HTR-8/SVneo (cell line): ENCODE results near the gene KRTAP4-2.
"Not testable (repeated sequence)": the region's sequence is repeated elsewhere in the genome, so short reads cannot be mapped to it uniquely, and the experiment has no call there.

Experiments used
- DNase-seq: peaks from one replicate; pipeline ENCODE4 v3.0.0; 2011; ENCODE audit warnings: low spot score, mixed read lengths; ENCODE audit not compliant: insufficient read length
- FAIRE-seq: peaks from 2 replicates; lab custom pipeline; 2011; peaks lifted over from hg19 to GRCh38; lab: Jason Lieb, UNC

The KRTAP4-2 gene

DNA sequence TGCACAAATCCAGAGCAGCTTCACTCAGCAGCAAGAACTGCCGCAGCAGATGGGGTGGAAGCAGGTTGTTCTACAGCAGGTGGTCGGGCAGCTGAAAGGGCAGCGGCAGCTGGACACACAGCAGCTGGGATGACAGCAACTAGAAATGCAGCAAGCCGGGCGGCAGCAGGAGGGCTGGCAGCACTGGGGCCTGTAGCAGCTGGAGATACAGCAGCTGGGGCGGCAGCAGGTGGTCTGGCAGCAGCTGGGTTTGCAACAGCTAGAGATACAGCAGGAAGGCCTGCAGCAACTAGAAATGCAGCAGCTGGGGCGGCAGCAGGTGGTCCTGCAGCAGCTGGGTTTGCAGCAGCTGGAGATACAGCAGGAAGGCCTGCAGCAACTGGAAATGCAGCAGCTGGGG lies 10.5 kb downstream of the KRTAP4-2 start:
- FAIRE-seq: no peak
- no peak for DNase-seq

DNA sequence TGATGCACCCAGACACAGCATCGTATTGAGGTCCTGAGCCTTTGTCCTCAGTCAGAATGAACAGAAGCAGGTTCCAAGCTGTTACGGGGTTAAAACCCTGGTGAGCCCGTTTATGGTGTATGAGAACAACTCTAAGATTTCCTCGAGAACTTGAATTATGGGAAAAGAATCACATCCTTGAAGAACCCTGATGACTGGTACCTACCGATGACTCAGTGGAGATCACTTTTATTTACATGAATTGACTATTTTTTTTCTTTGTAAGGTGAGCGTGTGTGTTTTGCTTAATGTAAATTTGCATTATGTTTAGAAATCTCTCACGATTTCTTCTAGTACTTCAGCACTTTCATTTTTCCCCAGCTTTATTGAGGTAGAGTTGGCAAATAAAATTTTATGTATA lies 14.2 kb downstream of the KRTAP4-2 start:
- no peak for DNase-seq
- FAIRE-seq: no peak

DNA sequence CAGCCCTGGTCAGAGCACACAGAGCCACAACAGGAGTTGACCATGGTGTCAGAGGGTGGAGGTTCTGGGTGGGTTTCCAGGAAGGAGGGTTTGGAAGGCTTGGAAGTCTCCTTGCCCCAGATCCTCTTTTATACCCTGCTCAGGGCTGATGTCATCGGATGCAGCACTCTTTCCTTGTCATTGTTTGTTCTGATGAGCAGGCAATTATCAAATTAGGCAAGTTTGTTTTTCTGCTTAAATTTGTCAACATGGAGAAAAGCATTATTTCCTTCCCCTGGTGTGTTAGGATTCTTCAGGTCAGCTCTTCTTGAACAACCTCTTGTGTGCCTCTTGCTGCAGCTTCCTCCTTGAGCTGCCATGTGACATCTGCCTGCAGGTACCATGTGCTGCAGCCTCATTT lies 17.4 kb downstream of the KRTAP4-2 start, which contains the start of gene KRTAP4-4:
KRTAP4-4 (minus strand) TSS at position 101 of the 400 bp plus-strand sequence; CDS start at position 44, 57 bp downstream.
- no peak for FAIRE-seq
- DNase-seq: no peak

DNA sequence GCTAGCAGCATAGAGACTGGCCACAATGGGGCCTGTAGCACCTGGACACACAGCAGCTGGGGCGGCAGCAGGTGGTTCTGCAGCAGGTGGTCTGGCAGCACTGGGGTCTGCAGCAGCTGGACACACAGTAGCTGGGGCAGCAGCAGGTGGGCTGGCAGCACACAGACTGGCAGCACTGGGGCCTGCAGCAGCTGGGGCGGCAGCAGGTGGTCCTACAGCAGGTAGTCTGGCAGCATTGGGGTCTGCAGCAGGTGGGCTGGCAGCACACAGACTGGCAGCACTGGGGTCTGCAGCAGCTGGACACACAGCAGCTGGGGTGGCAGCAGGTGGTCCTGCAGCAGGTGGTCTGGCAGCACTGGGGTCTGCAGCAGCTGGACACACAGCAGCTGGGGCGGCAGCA lies 17.8 kb downstream of the KRTAP4-2 start:
- FAIRE-seq, DNase-seq: not testable (repeated sequence)

DNA sequence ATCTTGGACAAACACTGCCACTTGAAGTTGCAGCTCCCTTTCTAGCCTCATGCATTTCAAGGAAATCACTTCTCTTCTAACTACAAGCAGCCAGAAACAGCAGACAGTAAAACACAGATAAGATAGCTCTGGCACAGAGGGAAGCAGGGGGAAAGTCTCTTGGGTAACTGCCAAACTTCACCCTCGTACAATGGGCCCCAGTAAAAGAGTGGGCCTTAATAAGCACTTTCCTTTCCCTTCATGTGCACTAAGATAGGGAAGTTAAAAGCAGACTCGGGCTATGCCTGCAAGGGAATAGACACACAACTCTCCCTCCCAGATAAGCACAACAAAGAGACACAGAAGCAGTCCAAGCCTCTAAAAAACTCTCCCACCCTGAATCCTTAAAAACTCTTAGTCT lies 24.2 kb downstream of the KRTAP4-2 start:
- FAIRE-seq: peak; percentile 82

DNA sequence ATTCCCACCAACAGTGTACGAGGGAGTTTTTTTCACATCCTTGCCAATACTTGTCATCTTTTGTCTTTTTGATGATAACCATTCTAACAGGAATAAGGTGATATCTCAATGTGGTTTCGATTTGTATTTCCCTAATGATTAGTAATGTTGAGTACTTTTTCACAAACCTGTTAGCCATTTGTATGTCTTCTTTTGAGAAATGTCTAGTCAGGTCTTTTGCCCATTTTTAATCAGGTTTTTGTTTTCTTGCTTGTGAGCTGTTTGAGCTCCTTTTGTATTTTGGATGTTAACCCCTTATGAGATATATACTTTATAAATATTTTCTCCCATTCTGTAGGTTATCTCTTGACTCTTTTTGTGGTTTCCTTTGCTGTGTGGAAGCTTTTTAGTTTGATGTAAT lies 26.5 kb downstream of the KRTAP4-2 start:
- FAIRE-seq: no peak
- DNase-seq: no peak

More for the DNA sequence above, 24.2 kb downstream of the KRTAP4-2 start:
- DNase-seq: no peak

DNA sequence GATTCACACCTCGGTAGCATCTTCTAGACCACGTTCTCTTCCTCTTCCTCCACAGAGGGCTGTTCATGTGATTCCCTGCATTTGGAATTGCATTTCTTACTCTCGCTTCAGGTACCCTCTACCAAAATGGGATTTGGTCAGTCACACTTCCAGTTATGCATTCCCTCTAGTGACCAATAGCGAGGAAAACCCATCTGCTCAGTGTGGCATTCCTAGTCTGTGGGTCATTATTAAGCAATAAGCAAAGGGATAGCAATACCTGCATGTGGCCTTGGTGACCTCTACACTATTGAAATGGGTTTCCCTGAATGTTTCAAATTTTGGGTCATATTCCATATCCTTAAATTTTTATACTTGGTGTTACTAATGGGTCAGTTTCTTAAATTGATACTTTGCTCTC lies 28.0 kb downstream of the KRTAP4-2 start:
- no peak for DNase-seq
- FAIRE-seq: peak; percentile 66

DNA sequence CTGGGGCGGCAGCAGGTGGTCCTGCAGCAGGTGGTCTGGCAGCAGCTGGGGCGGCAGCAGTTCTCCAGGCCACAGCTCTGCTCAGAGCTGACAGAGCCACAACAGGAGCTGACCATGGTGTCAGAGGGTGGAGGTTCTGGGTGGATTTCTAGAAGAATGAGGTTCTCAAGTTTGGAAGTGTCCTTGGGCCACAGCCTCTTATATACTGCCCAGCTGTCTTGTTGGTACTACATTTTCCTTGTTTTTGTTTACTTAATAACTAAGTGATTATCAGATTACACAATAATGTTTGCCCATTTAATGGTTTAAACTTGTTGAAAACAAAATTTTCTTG lies 28.4 kb downstream of the KRTAP4-2 start, which contains the start of gene KRTAP4-5:
KRTAP4-5 (minus strand) TSS at position 174 of the 334 bp plus-strand sequence; CDS start at position 116, 58 bp downstream.
- peak; percentile 13 for FAIRE-seq
- DNase-seq: no peak

DNA sequence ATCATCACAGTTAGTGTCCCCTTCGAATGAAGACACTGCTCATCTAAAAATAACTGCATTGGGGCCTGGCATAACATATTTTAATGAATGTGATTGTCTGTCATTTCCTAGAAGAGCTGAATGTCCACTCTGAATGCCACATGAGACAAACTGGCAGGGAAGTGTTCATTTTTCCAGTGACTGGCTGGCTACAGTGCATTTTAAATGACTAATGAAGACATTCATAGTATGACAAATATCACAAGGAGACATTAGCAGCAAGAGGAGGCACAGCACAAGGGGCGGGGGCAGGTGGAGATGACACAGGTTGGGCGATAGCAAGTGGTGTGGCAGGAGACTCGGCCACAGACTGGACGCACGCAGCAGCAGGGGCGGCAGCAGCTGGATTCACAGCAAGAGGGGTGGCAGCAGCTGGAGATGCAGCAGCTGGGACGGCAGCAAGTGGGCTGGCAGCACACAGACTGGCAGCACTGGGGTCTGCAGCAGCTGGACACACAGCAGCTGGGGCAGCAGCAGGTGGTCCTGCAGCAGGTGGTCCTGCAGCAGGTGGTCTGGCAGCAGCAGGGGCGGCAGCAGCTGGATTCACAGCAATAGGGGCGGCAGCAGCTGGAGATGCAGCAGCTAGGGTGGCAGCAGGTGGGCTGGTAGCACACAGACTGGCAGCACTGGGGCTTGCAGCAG lies 28.9 kb downstream of the KRTAP4-2 start:
- FAIRE-seq: peak; percentile 92
- not testable (repeated sequence) for DNase-seq

DNA sequence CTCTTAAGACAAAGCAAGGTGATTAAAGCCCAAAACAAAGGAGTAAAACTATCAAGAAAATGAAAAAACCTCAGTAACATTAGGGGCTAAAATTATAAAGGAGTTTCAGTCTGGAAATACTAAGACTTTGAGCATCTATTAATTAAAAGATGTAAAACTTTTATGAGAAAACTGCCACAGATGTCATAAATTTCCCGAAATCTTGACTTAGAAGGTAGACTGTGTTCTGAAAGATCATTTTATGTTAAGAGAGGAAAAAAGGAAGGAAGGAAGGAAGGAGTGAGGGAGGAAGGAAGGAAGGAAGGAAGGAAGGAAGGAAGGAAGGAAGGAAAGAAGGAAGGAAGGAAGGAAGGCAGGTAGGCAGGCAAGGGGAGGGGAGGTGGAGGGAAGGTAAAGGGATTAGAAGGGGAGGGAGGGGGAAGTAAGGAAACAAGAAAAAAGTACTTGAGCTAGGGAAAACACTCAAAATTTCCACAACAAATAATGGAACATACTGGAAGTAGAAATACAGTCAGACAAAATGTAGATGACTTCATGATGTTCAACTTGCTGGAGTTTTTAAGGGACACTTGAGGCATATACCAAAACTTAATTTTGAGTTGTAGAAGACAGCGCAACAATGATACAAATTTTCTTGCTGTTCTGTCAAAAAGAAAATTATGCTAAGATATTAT lies 30.4 kb downstream of the KRTAP4-2 start:
- no peak for FAIRE-seq
- no peak for DNase-seq

DNA sequence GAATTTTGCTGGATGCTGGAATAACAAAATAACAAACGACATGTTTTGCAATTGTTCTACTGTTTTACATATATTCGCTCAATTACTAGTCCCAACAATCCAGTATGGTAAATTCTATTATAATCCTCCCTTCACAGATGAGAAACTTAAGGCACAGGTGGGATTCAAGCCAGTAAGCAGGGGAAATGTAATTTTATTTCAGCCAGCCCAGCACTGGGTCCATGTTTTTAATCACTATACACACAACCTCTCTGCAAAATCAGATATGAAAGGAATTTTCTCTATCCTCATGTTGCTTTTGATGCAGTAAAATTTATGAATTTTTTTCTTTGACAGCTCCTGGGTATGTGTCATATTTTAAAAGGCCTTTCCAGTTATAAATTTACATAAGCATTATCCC lies 32.8 kb downstream of the KRTAP4-2 start:
- DNase-seq (no peak), FAIRE-seq (no peak)

DNA sequence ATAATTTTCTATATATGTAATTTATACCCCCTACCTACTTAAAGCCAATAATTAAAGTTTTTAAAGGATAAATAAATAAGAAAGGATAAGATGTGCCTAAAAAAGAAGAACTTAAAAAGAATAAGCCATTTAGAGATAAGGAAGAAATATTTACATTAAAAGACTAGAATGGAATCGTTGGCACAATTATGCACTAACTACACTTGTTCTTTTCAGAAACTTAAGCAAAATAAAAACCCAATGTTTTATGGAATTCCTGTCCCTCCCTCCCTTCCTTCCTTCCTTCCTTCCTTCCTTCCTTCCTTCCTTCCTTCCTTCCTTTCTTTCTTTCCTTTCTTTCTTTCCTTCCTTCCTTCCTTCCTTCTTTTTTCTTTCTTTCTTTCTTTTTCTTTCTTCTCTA lies 33.2 kb downstream of the KRTAP4-2 start:
- DNase-seq (no peak), FAIRE-seq (no peak)

DNA sequence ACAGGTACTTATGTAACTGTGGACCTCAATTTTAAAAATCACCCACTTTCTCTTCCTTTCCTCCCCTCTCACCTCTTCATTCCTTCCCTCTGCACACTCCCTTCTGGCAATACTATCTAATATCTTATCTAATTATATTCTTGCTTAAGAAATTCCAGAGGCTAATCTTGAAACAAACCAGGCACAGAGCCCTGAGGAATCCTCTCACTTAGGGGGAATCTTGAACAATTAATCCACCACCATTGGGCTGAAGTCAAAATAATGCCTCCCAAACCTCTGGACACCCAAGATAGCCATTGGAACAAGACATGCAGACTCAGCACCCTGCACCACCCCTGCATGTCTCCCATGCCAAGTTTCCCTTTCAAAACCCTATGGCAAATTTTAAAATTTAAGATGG lies 36.7 kb downstream of the KRTAP4-2 start:
- no peak for DNase-seq
- no peak for FAIRE-seq

DNA sequence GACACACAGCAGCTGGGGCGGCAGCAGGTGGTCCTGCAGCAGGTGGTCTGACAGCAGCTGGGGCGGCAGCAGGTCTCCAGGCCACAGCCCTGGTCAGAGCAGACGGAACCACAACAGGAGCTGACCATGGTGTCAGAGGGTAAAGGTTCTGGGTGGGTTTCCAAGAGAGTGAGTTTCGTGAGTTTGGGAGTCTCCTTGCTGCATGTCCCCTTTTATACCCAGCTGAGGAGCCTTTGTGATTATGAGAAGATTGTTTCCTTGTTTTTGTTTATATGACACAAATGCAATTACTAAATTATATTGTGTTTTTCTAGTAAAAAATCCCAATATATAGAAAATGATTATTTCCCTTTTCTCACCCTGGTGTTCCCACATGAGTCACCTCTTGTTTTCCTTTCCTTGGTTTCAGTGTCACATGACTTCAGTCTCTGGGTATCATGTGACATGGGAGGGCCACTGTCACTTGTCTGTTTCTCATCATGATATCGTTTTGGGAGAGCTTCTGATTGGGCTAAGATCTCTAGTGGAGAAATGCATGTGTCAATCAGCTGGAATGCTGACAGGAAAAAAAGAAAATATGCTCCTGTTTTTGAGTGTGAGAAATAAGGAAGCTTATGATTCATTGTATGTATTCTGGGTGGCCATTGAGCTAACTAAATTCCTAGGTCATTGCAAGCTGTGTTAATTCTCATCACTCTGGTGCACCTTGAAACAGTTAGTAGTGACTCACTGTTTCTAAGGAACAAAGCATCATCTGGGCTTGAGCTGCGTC lies 37.5 kb downstream of the KRTAP4-2 start, which contains the start of gene KRTAP4-6:
KRTAP4-6 (minus strand) TSS at position 185 of the 772 bp plus-strand sequence; CDS start at position 128, 57 bp downstream.
- DNase-seq (peak; percentile 18), FAIRE-seq (peak; percentile 38)

DNA sequence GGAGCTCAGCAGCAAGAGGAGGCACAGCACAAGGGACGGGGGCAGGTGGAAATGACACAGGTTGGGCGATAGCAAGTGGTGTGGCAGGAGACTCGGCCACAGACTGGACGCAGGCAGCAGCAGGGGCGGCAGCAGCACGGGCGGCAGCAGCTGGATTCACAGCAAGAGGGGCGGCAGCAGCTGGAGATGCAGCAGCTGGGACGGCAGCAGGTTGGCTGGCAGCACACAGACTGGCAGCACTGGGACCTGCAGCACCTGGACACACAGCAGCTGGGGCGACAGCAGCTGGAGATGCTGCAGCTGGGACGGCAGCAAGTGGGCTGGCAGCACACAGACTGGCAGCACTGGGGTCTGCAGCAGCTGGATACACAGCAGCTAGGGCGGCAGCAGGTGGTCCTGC lies 38.2 kb downstream of the KRTAP4-2 start:
- peak; percentile 92 for FAIRE-seq
- DNase-seq: not testable (repeated sequence)

DNA sequence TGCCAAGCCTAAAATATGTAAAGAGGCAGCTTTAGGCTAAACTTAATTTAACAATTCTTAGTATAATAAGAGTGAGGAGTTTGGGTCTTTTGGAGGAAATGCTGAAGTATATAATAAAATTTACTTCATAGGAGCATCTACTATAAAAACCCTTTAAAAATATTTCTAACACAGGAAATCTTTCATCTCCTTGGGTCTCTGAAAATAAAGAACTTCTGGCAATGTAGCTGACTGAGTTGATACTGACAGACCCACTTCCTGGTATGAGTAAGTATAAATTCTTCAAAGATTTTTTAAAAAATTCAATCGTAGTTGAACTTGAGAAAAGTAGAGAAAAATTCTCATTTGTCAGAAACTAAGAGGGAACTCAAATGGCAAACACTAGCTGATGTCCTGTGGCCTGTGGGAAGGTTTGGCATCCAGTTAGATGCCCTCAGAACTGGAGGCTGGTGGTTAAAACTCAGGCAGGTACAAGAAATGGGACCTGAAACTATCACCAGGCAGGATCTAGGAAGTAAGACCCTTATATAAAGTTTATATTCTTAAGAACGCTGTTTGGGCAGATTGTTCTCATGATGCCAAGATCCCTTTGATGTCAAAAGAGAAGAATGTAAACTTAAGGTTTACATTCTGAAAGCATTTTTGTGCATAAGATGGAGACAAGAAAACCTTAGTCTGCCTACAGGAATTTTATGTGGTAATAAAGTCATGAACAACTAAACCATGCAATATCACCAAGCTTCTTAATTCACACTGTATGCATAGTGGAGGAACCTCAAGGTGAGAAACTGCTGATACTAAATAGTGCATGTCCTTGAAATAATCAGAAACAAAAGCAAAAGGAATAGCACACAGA lies 43.9 kb downstream of the KRTAP4-2 start:
- DNase-seq (no peak), FAIRE-seq (no peak)

DNA sequence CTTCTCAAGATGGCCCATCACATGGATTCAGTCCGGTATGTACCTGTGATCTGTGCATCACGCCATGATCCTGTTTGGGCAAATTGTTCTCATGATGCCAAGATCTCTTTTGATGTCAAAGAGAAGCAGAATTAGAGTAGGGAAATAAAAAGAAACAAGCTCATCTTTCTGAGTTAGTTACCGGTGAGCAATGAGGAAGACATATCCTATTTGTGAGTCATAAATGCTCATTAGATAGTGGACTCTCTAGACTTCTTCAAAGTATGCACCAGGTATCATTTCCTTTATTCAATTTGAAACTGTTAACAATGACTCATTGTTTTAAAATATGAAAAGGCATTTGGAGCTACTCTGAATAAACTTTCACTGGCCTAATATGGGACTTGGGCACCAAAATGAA lies 46.0 kb downstream of the KRTAP4-2 start:
- peak; percentile 38 for FAIRE-seq

More for the DNA sequence above, 46.0 kb downstream of the KRTAP4-2 start:
- peak; percentile 22 for DNase-seq
